Measurements from ENCODE around the gene KRT6A. TPM values are rescaled to one million over a fixed set of nuclear protein-coding genes. Genes with fewer than 3 reads are reported as not detected.

Gene KRT6A
- total and polyA plus RNA-seq, 2 of the 8 experiments (the other 6 are each of a cell fraction or from before 2014, with no cell fraction given), result 0.11 TPM; not detected in 1

DNA sequence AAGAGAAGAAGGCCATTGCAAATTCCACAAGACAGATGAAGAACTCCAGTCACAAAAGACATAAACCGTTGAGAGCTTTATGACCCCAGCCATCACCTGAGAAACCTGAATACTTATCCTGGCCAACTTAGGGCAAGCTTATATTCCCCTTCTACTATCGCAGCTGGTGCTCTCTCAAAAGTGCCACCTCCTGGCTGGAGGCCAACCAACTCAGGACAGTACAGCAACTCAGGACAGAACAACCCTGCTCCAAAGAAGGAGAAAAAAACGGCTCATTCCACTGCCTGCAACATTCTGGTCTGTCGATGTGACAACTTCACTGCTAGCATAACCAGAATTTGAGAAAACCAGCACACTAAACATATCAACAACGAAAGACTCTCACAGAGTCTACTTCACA, 31.4 kb downstream of the KRT6A start:
- TF ChIP-seq TBP (IDR thresholded peaks at IDR 0.05; ENCODE audit: low read depth, low read length) (no peak), SIX5 (IDR thresholded peaks at IDR 0.05; ENCODE audit: low read depth, low read length) (no peak), RAD21 (IDR thresholded peaks at IDR 0.05 in 1 of 2, conservative IDR thresholded peaks at IDR 0.05 in 1 of 2; ENCODE audit: low read depth in 2 of 2, low read length in 2 of 2) (peak in 1 of 2 experiments; percentile 24; a peak in 1 of 4 replicates), CTCF (IDR thresholded peaks at IDR 0.05; ENCODE audit: control extremely low read depth in 1 of 3, insufficient read depth in 1 of 3, low read depth in 1 of 3, low read length in 3 of 3) (peak in 1 of 3 experiments; percentile 0; a peak in 1 of 4 replicates)
- no peak overlapping the region for H3K56ac ChIP-seq (replicated peaks; ENCODE audit: insufficient read length, low read depth, low read length)
- H3K14ac ChIP-seq (ENCODE audit: insufficient read length), result no peak overlapping the region
- DNase-seq (ENCODE audit: low read depth in 1 of 2, low spot score in 2 of 2) (no peak), FAIRE-seq (no peak)
- no peaks in the 10 kb centered on the region for H3K4me1 ChIP-seq (replicated peaks in 1 of 4; ENCODE audit: control insufficient read depth in 3 of 4, insufficient read depth in 4 of 4, low read length in 3 of 4)
- H4K91ac ChIP-seq (replicated peaks; ENCODE audit: insufficient read length, low read length), result no peak overlapping the region
- H3K18ac ChIP-seq (ENCODE audit: extremely low read depth, low read length), result no peak overlapping the region
- POLR2A ChIA-PET (ENCODE audit: partially characterized antibody), result no interaction called here
- no peak overlapping the region for H4K8ac ChIP-seq (ENCODE audit: extremely low read depth, insufficient read depth, low read length)
- no peaks in the 10 kb centered on the region for H3K79me2 ChIP-seq (ENCODE audit: control insufficient read depth in 1 of 2, insufficient read depth in 2 of 2, low read length in 2 of 2)
- no peak overlapping the region for H3K9ac ChIP-seq (replicated peaks in 1 of 4; ENCODE audit: extremely low read depth in 1 of 4, low read depth in 3 of 4, low read length in 3 of 4)
- 89% methylated on average over 5 of the region's 5 CpGs; no CpG with 5 or more reads in 1 of the 2 experiments for WGBS, 2 experiments (ENCODE audit: extremely low coverage in 1 of 2, insufficient coverage in 1 of 2, insufficient read length in 1 of 2, insufficient replicate concordance in 2 of 2, low coverage in 1 of 2, low lambda C conversion rate in 2 of 2, missing lambda C conversion rate in 1 of 2)
- H2BK120ac ChIP-seq (replicated peaks; ENCODE audit: low read depth, low read length), result no peak overlapping the region
- no peak overlapping the region for H3K4me2 ChIP-seq (ENCODE audit: insufficient read depth in 1 of 2, low read depth in 2 of 2, low read length in 2 of 2)
- no peak overlapping the region for H2BK20ac ChIP-seq (ENCODE audit: low read length)
- no peak overlapping the region for H2AK5ac ChIP-seq (ENCODE audit: low read depth, low read length)
- H3K23ac ChIP-seq (ENCODE audit: insufficient read length), result no peak overlapping the region
- CTCF ChIA-PET (ENCODE audit: partially characterized antibody), result interaction anchor here (0.9 to 1.7 kb wide), 2 partner anchors 15 to 121 kb away, joined by 3 to 4 read pairs; no protein-coding TSS in a partner anchor
- H3K9me3 ChIP-seq (ENCODE audit: insufficient read depth in 2 of 2, low read depth in 1 of 2, low read length in 1 of 2), result no peaks in the 10 kb centered on the region
- no peaks in the 10 kb centered on the region for H3K36me3 ChIP-seq (ENCODE audit: control insufficient read depth in 2 of 4, insufficient read depth in 4 of 4, low read length in 3 of 4)
- no peak overlapping the region for H2BK15ac ChIP-seq (ENCODE audit: low read length)
- H3K27me3 ChIP-seq (replicated peaks in 1 of 4; ENCODE audit: control insufficient read depth in 3 of 4, extremely low read depth in 1 of 4, insufficient read depth in 3 of 4, low read length in 3 of 4), result no peaks in the 10 kb centered on the region
- no peak overlapping the region for H3K4me3 ChIP-seq (ENCODE audit: extremely low read depth in 1 of 4, insufficient read depth in 2 of 4, low read depth in 3 of 4, low read length in 4 of 4)
- H2BK5ac ChIP-seq (ENCODE audit: low read depth, low read length), result no peak overlapping the region
- no peaks in the 10 kb centered on the region for H3K23me2 ChIP-seq (ENCODE audit: low read depth, low read length)
- H4K20me1 ChIP-seq (replicated peaks in 1 of 2; ENCODE audit: control insufficient read depth in 1 of 2, insufficient read depth in 2 of 2, low read length in 2 of 2), result no peaks in the 10 kb centered on the region
- no peak overlapping the region for H3K4ac ChIP-seq (replicated peaks; ENCODE audit: insufficient read length, low read depth, low read length)
- H3K79me1 ChIP-seq (ENCODE audit: low read depth, low read length), result no peaks in the 10 kb centered on the region
- H2BK12ac ChIP-seq (ENCODE audit: low read depth, low read length), result no peak overlapping the region
- H3K27ac ChIP-seq (ENCODE audit: low read depth, low read length), result no peak overlapping the region
- no peak overlapping the region for H4K5ac ChIP-seq (ENCODE audit: insufficient read length, low read depth, low read length)
- H2AFZ ChIP-seq (ENCODE audit: low read length), result no peak overlapping the region
